ENCODE data around the gene SLC5A10.
"Not testable (repeated sequence)": the region's sequence is repeated elsewhere in the genome, so short reads cannot be mapped to it uniquely, and the experiment has no call there.

SLC5A10 gene

GRCh38 chr17:19014628-19015215 is 62.8 kb downstream of the SLC5A10 start:
- FAIRE-seq = no peak
- DNase-seq (ENCODE audit: extremely low spot score, insufficient read length, low read depth) = no peak

- DNase-seq (ENCODE audit: extremely low spot score, insufficient read length, low read depth) = no peak
- no peak for FAIRE-seq
Observed at GRCh38 chr17:19015428-19015827, 63.5 kb downstream of the SLC5A10 start.

GRCh38 chr17:19016297-19016696 is 64.3 kb downstream of the SLC5A10 start:
- FAIRE-seq (no peak), DNase-seq (ENCODE audit: extremely low spot score, insufficient read length, low read depth) (no peak)

- FAIRE-seq = no peak
- no peak for DNase-seq (ENCODE audit: extremely low spot score, insufficient read length, low read depth)
Observed at GRCh38 chr17:19016881-19017280, 64.9 kb downstream of the SLC5A10 start.

- FAIRE-seq (no peak), DNase-seq (ENCODE audit: extremely low spot score, insufficient read length, low read depth) (no peak)
Observed at GRCh38 chr17:19017401-19017800, 65.4 kb downstream of the SLC5A10 start.

GRCh38 chr17:19017804-19018599 is 66.0 kb downstream of the SLC5A10 start:
- no peak for DNase-seq (ENCODE audit: extremely low spot score, insufficient read length, low read depth)
- FAIRE-seq = no peak

- DNase-seq (ENCODE audit: extremely low spot score, insufficient read length, low read depth) (no peak), FAIRE-seq (no peak)
Observed at GRCh38 chr17:19018600-19018950, 66.6 kb downstream of the SLC5A10 start.

GRCh38 chr17:19019041-19019941 is 67.3 kb downstream of the SLC5A10 start:
- DNase-seq (ENCODE audit: extremely low spot score, insufficient read length, low read depth) (no peak), FAIRE-seq (no peak)

- FAIRE-seq (no peak), DNase-seq (ENCODE audit: extremely low spot score, insufficient read length, low read depth) (no peak)
Observed at GRCh38 chr17:19020016-19020415, 68.1 kb downstream of the SLC5A10 start.

- not testable (repeated sequence) for DNase-seq (ENCODE audit: extremely low spot score, insufficient read length, low read depth); FAIRE-seq
Observed at GRCh38 chr17:19021011-19021621, 69.2 kb downstream of the SLC5A10 start.

- FAIRE-seq (no peak), DNase-seq (ENCODE audit: extremely low spot score, insufficient read length, low read depth) (no peak)
Observed at GRCh38 chr17:19021622-19022083, 69.7 kb downstream of the SLC5A10 start.

- FAIRE-seq (no peak), DNase-seq (ENCODE audit: extremely low spot score, insufficient read length, low read depth) (no peak)
Observed at GRCh38 chr17:19022128-19022527, 70.2 kb downstream of the SLC5A10 start.

GRCh38 chr17:19022747-19023146 is 70.8 kb downstream of the SLC5A10 start:
- FAIRE-seq = no peak
- no peak for DNase-seq (ENCODE audit: extremely low spot score, insufficient read length, low read depth)

- FAIRE-seq (no peak), DNase-seq (ENCODE audit: extremely low spot score, insufficient read length, low read depth) (no peak)
Observed at GRCh38 chr17:19023209-19023999, 71.4 kb downstream of the SLC5A10 start.

GRCh38 chr17:19024101-19025078 is 72.4 kb downstream of the SLC5A10 start:
- no peak for FAIRE-seq
- no peak for DNase-seq (ENCODE audit: extremely low spot score, insufficient read length, low read depth)

GRCh38 chr17:19028671-19029070 is 76.7 kb downstream of the SLC5A10 start:
- not testable (repeated sequence) for DNase-seq (ENCODE audit: extremely low spot score, insufficient read length, low read depth); FAIRE-seq

- FAIRE-seq = not testable (repeated sequence)
Observed at GRCh38 chr17:19029740-19030139, 77.8 kb downstream of the SLC5A10 start.

GRCh38 chr17:19030771-19031449 is 78.9 kb downstream of the SLC5A10 start:
- not testable (repeated sequence) for FAIRE-seq; DNase-seq (ENCODE audit: extremely low spot score, insufficient read length, low read depth)

More at GRCh38 chr17:19029740-19030139, 77.8 kb downstream of the SLC5A10 start:
- not testable (repeated sequence) for DNase-seq (ENCODE audit: extremely low spot score, insufficient read length, low read depth)
